Fibroblast of skin of left quadriceps (primary cell): Measurements from ENCODE around the gene KIR2DL3.

ENCODE experiments used
- DNase-seq, 2 experiments: peaks; one replicate each; pipeline ENCODE4 v3.0.0-alpha.2; 2013; ENCODE audit warnings: low read depth in 2 of 2

KIR2DL3 gene

GRCh38 chr19:54792814-54793213, 54.5 kb downstream of the KIR2DL3 start:
- no peak for DNase-seq

- no peak for DNase-seq
Observed at GRCh38 chr19:54795758-54796157, 57.4 kb downstream of the KIR2DL3 start.
